ENCODE results near the gene ATXN7L2. TPM values are rescaled to one million over a fixed set of nuclear protein-coding genes. Genes with fewer than 3 reads are reported as not detected.
A peak's percentile ranks its signal among the peaks of the same experiment; 100 is the strongest.

Gene ATXN7L2
- total and polyA plus RNA-seq, 10 of the 15 experiments (the other 5 are each of a cell fraction or from before 2014, with no cell fraction given) = 0.27 to 7.4 (median 4.9) TPM

- SMC1A ChIA-PET (ENCODE audit: uncharacterized antibody, unreplicated experiment) = interaction anchor here (1.3 to 15.8 kb wide), 3 partner anchors 11 to 26 kb away, joined by 3 to 205 read pairs (median 5); no protein-coding TSS in a partner anchor
- intact Hi-C loops (cut with micrococcal nuclease; ENCODE audit: unreplicated experiment) = no loop called here
- in situ Hi-C loops (cut with MboI) = no loop called here
- Histone ChIP-seq H2AFZ (ENCODE audit: control insufficient read depth, low read depth, low read length) (no peak overlapping the region), H3K27me3 (replicated peaks in 1 of 2; ENCODE audit: control insufficient read depth in 2 of 2, insufficient read depth in 2 of 2, low read length in 1 of 2) (no peaks in the 10 kb centered on the region), H3K4me2 (ENCODE audit: control insufficient read depth, insufficient read depth) (no peak overlapping the region), H3K36me3 (ENCODE audit: control insufficient read depth in 2 of 2, insufficient read depth in 2 of 2, low read length in 1 of 2) (peaks cover 4 to 11% of the 10 kb centered on the region in 2 experiments; a peak in 3 of 4 replicates), H3K79me2 (ENCODE audit: control insufficient read depth, insufficient read depth, low read length) (no peaks in the 10 kb centered on the region), H3K9ac (ENCODE audit: control insufficient read depth, insufficient read depth, low read length) (no peak overlapping the region), H3K9me3 (replicated peaks; ENCODE audit: control insufficient read depth, insufficient read depth, low read length) (no peaks in the 10 kb centered on the region), H4K20me1 (ENCODE audit: control insufficient read depth, insufficient read depth) (peaks cover 4% of the 10 kb centered on the region; the same call in 1 of the 2 replicates), H3K4me3 (no peak overlapping the region), H3K27ac (ENCODE audit: control insufficient read depth, insufficient read depth) (no peak overlapping the region), H3K4me1 (ENCODE audit: control insufficient read depth, insufficient read depth, low read length) (no peaks in the 10 kb centered on the region)
- no peak for TF ChIP-seq TAF1 (IDR thresholded peaks at IDR 0.05; ENCODE audit: borderline replicate concordance, low read depth, low read length)
- TF ChIP-seq POLR2A (IDR thresholded peaks at IDR 0.05; ENCODE audit: low read depth, low read length) = peak; percentile 53
- TF ChIP-seq SUZ12 (IDR thresholded peaks at IDR 0.05; ENCODE audit: unreplicated experiment) = no peak
- no peak for ATAC-seq
- POLR2A ChIA-PET = interaction anchor here (1.4 kb wide), 1 partner anchor 12 kb away, joined by 3 read pairs; no protein-coding TSS in a partner anchor
- CTCF ChIA-PET = interaction anchor here (14.1 to 26.7 kb wide), 3 partner anchors 7 to 30 kb away, joined by 240 to 1280 read pairs (median 240); partner anchors contain the start of genes AMIGO1, CYB561D1 and GPR61
- RAD21 ChIA-PET (ENCODE audit: unreplicated experiment) = interaction anchor here (5.7 to 13.4 kb wide), 2 partner anchors 29 kb away, joined by 47 to 422 read pairs; no protein-coding TSS in a partner anchor
- no peak for FAIRE-seq
- BruUV-seq (replicated peaks) = no TSS peak
- DNase-seq (ENCODE audit: low read depth, low spot score) = no peak
- 63% methylated on average over 5 of the region's 5 CpGs for WGBS (ENCODE audit: insufficient coverage, insufficient replicate concordance, low lambda C conversion rate, missing lambda C conversion rate)
These were observed 18.1 kb downstream of the ATXN7L2 start for GRCh38 chr1:109501644-109502363.

DNA sequence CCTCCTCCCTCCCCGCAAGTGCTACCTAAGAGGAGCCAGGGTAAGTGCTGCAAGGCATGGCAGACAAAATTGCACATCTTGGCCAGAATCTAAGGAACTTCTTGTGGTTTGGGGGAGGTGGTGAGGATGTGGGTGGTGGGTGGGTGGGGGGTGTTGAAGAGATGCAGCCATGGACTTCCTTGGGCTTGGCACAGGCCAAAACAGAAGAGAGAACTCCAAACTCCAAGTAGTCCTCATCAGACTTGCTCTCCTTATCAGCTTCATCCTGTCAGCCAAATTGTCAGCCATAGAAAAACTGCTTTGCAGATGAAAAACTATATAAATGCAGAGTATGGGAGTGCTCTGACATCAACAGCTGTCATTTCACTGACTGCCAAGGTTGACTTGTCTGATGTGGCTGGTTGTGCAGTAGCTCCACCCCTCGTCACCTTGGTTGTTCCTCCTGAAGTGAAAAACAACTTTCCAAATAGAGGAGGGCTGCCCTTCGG is 18.7 kb downstream of the ATXN7L2 start:
- Histone ChIP-seq H3K4me2 (ENCODE audit: control insufficient read depth, insufficient read depth) (no peak overlapping the region), H3K27ac (ENCODE audit: control insufficient read depth, insufficient read depth) (no peak overlapping the region), H3K79me2 (ENCODE audit: control insufficient read depth, insufficient read depth, low read length) (no peaks in the 10 kb centered on the region), H3K9ac (ENCODE audit: control insufficient read depth, insufficient read depth, low read length) (no peak overlapping the region), H3K4me3 (no peak overlapping the region), H3K4me1 (ENCODE audit: control insufficient read depth, insufficient read depth, low read length) (no peaks in the 10 kb centered on the region), H4K20me1 (ENCODE audit: control insufficient read depth, insufficient read depth) (peaks cover 4% of the 10 kb centered on the region; the same call in 1 of the 2 replicates), H3K36me3 (ENCODE audit: control insufficient read depth in 2 of 2, insufficient read depth in 2 of 2, low read length in 1 of 2) (peaks cover 4 to 11% of the 10 kb centered on the region in 2 experiments; a peak in 3 of 4 replicates), H3K9me3 (replicated peaks; ENCODE audit: control insufficient read depth, insufficient read depth, low read length) (no peaks in the 10 kb centered on the region), H3K27me3 (replicated peaks in 1 of 2; ENCODE audit: control insufficient read depth in 2 of 2, insufficient read depth in 2 of 2, low read length in 1 of 2) (no peaks in the 10 kb centered on the region), H2AFZ (ENCODE audit: control insufficient read depth, low read depth, low read length) (no peak overlapping the region)
- ChIA-PET POLR2A (interaction anchor here (1.4 kb wide), 1 partner anchor 11 kb away, joined by 3 read pairs; no protein-coding TSS in a partner anchor), SMC1A (ENCODE audit: uncharacterized antibody, unreplicated experiment) (interaction anchor here (1.3 to 15.8 kb wide), 4 partner anchors 10 to 25 kb away, joined by 3 to 205 read pairs (median 4); no protein-coding TSS in a partner anchor), CTCF (interaction anchor here (19.4 to 26.7 kb wide), 2 partner anchors 8 to 29 kb away, joined by 240 to 1280 read pairs; partner anchors contain the start of genes CYB561D1 and GPR61), RAD21 (ENCODE audit: unreplicated experiment) (interaction anchor here (0.7 to 5.7 kb wide), 2 partner anchors 28 to 32 kb away, joined by 3 to 47 read pairs; no protein-coding TSS in a partner anchor)
- in situ Hi-C loops (cut with MboI) = no loop called here
- DNase-seq (ENCODE audit: low read depth, low spot score) (no peak), FAIRE-seq (no peak), ATAC-seq (no peak)
- 71% methylated on average over 3 of the region's 3 CpGs for WGBS (ENCODE audit: insufficient coverage, insufficient replicate concordance, low lambda C conversion rate, missing lambda C conversion rate)
- no TSS peak for BruUV-seq (replicated peaks)
- intact Hi-C loops (cut with micrococcal nuclease; ENCODE audit: unreplicated experiment) = no loop called here
- TF ChIP-seq CHD1 (IDR thresholded peaks at IDR 0.05; ENCODE audit: low read depth, low read length) (no peak), MTA3 (IDR thresholded peaks at IDR 0.05; ENCODE audit: borderline replicate concordance, low read length) (no peak), ZBTB11 (CRISPR knock-in tag; IDR thresholded peaks at IDR 0.05) (no peak), SMC3 (IDR thresholded peaks at IDR 0.05; ENCODE audit: borderline replicate concordance, low read length) (no peak), BCLAF1 (IDR thresholded peaks at IDR 0.05) (no peak)

All from GM12878 (cell line).